Endometrial microvascular endothelial cells (primary cell): ENCODE results near the gene TMEM100. TPM values are rescaled to one million over a fixed set of nuclear protein-coding genes. Genes with fewer than 3 reads are reported as not detected.

ENCODE experiments used
- in situ Hi-C: cut with HindIII; loops from 2 replicates; pipeline ENCODE4 v1.10.0; 2017; ENCODE audit warnings: low sequenced_read_pairs, low pct_unique_long_range_greater_than_20kb; ENCODE audit errors: inconsistent ontology term
- total RNA-seq: library from RNA; depleted of rRNA; stranded (reverse); fragments of >200 nt; gene quantifications from one replicate; pipeline ENCODE4 v1.2.3, GENCODE V29; 2015; ENCODE audit errors: inconsistent ontology term

Gene TMEM100
- not detected for total RNA-seq

GRCh38 chr17:55722742-55723487 is at the start of gene TMEM100:
TMEM100 (minus strand) TSS chr17:55722864; CDS start chr17:55721070, 1,794 bp downstream.
- in situ Hi-C loops: loop anchor here (5.0 kb wide), 3 partner anchors 39 to 191 kb away; no protein-coding TSS in a partner anchor

- in situ Hi-C loops: no loop called here
These were observed 49.4 kb upstream of the TMEM100 start for GRCh38 chr17:55772086-55772485.

GRCh38 chr17:55770196-55770870 is 47.7 kb upstream of the TMEM100 start:
- in situ Hi-C loops: no loop called here

GRCh38 chr17:55769625-55770000 is 46.9 kb upstream of the TMEM100 start:
- in situ Hi-C loops: no loop called here

GRCh38 chr17:55768936-55769624 is 46.4 kb upstream of the TMEM100 start:
- in situ Hi-C loops: no loop called here

- in situ Hi-C loops: no loop called here
These were observed 42.8 kb upstream of the TMEM100 start for GRCh38 chr17:55765472-55765871.

- in situ Hi-C loops: loop anchor here (5.0 kb wide), 1 partner anchor 42 kb away; the partner anchor contains the start of gene TMEM100
These were observed 41.9 kb upstream of the TMEM100 start for GRCh38 chr17:55764610-55765009.

- in situ Hi-C loops: loop anchor here (5.0 kb wide), 1 partner anchor 42 kb away; the partner anchor contains the start of gene TMEM100
These were observed 41.2 kb upstream of the TMEM100 start for GRCh38 chr17:55763856-55764255.

- in situ Hi-C loops: loop anchor here (5.0 kb wide), 1 partner anchor 40 kb away; the partner anchor contains the start of gene TMEM100
These were observed 39.6 kb upstream of the TMEM100 start for GRCh38 chr17:55762086-55762858.

GRCh38 chr17:55760643-55761355 is 38.1 kb upstream of the TMEM100 start:
- in situ Hi-C loops: loop anchor here (5.0 kb wide), 1 partner anchor 38 kb away; the partner anchor contains the start of gene TMEM100

- in situ Hi-C loops: no loop called here
These were observed 35.5 kb upstream of the TMEM100 start for GRCh38 chr17:55758171-55758570.

GRCh38 chr17:55757659-55758058 is 35.0 kb upstream of the TMEM100 start:
- in situ Hi-C loops: no loop called here

GRCh38 chr17:55756689-55757088 is 34.0 kb upstream of the TMEM100 start:
- in situ Hi-C loops: no loop called here

- in situ Hi-C loops: no loop called here
These were observed 29.1 kb upstream of the TMEM100 start for GRCh38 chr17:55751720-55752250.

GRCh38 chr17:55750750-55751657 is 28.3 kb upstream of the TMEM100 start, which contains the start of gene PCTP:
PCTP (plus strand) TSS chr17:55751051; CDS start chr17:55751104, 53 bp downstream.
- in situ Hi-C loops: no loop called here

GRCh38 chr17:55749985-55750384 is 27.3 kb upstream of the TMEM100 start:
- in situ Hi-C loops: no loop called here

GRCh38 chr17:55748841-55749240 is 26.2 kb upstream of the TMEM100 start:
- in situ Hi-C loops: no loop called here
